Prostate gland (tissue), 2 donors: Measurements from ENCODE around the gene RELT. TPM values are rescaled to one million over a fixed set of nuclear protein-coding genes. Genes with fewer than 3 reads are reported as not detected.

ENCODE experiments used
- DNase-seq: peaks from one replicate; pipeline ENCODE4 v3.0.0-alpha.2; 2019; ENCODE audit warnings: low spot score
- H3K27ac ChIP-seq, 2 donors: fragments of 200-600 bp; sonication (generic); 2 replicates each; pipeline ENCODE4 v1.5.1; 2017 to 2019
- H3K27me3 ChIP-seq: fragments of 200-600 bp; sonication (generic); replicated peaks from 2 replicates; pipeline ENCODE4 v1.5.1; 2019; ENCODE audit not compliant: insufficient read depth
- H3K36me3 ChIP-seq, 2 donors: fragments of 200-600 bp; sonication (generic); 1 replicate in 1 of 2; 2 replicates in 1 of 2; pipeline versions ENCODE4 v1.5.1 to v1.8.1; 2017 to 2019
- H3K4me1 ChIP-seq: fragments of 200-600 bp; sonication (generic); replicated peaks from 2 replicates; pipeline ENCODE4 v1.5.1; 2019
- H3K4me3 ChIP-seq, 2 donors: fragments of 200-600 bp; sonication (generic); 2 replicates each; pipeline ENCODE4 v1.5.1; 2017 to 2019
- H3K9me3 ChIP-seq: fragments of 200-600 bp; sonication (generic); 2 replicates; pipeline ENCODE4 v1.5.1; 2017
- POLR2A ChIP-seq: fragments of 450-650 bp; IDR thresholded peaks from one replicate; pipeline ENCODE4 v1.6.1; 2016; ENCODE audit warnings: antibody characterized with exemption, mild to moderate bottlenecking
- POLR2AphosphoS5 ChIP-seq: sonication (generic); formaldehyde crosslinking; IDR thresholded peaks from one replicate; pipeline ENCODE4 v1.6.1; 2017; ENCODE audit warnings: antibody characterized with exemption
- WGBS: methylation state at CpG from one replicate; pipeline ENCODE4 v1.1.5; 2018; 5-methylcytosine and 5-hydroxymethylcytosine counted together
- intact Hi-C: fragments of 100-400 bp; cut with DNase I; formaldehyde crosslinking; loops from one replicate; pipeline ENCODE4 v1.14.2; 2022
- total RNA-seq, 2 donors: library from RNA; depleted of rRNA; stranded (reverse); fragments of >200 nt; gene quantifications; one replicate each; pipeline ENCODE4 v1.1.0, GENCODE V29; 2016
- TF ChIP-seq, protein P1 (sequence below), 4 experiments: fragments of 200-600 bp in 2 of 4; fragments of 450-650 bp in 2 of 4; sonication (generic) in 2 of 4; IDR thresholded peaks; 1 replicate in 3 of 4; 2 replicates in 1 of 4; pipeline ENCODE4 v1.5.1; 2016 to 2019; ENCODE audit warnings: antibody characterized with exemption in 4 of 4, mild to moderate bottlenecking in 2 of 4, moderate library complexity in 2 of 4

Gene RELT
- total RNA-seq, 2 donors from 2014 or later, result 0.96 to 10.3 TPM

GRCh38 chr11:73355109-73355508, 21.1 kb upstream of the RELT start:
- Histone ChIP-seq H3K27me3 (no peaks in the 10 kb centered on the region), H3K9me3 (no peaks in the 10 kb centered on the region), H3K4me1 (no peaks in the 10 kb centered on the region), H3K36me3 (peaks cover 3 to 14% of the 10 kb centered on the region in 2 donors), H3K4me3 (no peak overlapping the region), H3K27ac (no peak overlapping the region)
- DNase-seq, result no peak
- intact Hi-C loops, result no loop called here
- WGBS, result 87% methylated on average over 4 of the region's 4 CpGs
- TF ChIP-seq, protein P1, sequence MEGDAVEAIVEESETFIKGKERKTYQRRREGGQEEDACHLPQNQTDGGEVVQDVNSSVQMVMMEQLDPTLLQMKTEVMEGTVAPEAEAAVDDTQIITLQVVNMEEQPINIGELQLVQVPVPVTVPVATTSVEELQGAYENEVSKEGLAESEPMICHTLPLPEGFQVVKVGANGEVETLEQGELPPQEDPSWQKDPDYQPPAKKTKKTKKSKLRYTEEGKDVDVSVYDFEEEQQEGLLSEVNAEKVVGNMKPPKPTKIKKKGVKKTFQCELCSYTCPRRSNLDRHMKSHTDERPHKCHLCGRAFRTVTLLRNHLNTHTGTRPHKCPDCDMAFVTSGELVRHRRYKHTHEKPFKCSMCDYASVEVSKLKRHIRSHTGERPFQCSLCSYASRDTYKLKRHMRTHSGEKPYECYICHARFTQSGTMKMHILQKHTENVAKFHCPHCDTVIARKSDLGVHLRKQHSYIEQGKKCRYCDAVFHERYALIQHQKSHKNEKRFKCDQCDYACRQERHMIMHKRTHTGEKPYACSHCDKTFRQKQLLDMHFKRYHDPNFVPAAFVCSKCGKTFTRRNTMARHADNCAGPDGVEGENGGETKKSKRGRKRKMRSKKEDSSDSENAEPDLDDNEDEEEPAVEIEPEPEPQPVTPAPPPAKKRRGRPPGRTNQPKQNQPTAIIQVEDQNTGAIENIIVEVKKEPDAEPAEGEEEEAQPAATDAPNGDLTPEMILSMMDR (IDR thresholded peaks at IDR 0.05), result no peak
- TF ChIP-seq POLR2AphosphoS5 (no peak), POLR2A (no peak)

DNA sequence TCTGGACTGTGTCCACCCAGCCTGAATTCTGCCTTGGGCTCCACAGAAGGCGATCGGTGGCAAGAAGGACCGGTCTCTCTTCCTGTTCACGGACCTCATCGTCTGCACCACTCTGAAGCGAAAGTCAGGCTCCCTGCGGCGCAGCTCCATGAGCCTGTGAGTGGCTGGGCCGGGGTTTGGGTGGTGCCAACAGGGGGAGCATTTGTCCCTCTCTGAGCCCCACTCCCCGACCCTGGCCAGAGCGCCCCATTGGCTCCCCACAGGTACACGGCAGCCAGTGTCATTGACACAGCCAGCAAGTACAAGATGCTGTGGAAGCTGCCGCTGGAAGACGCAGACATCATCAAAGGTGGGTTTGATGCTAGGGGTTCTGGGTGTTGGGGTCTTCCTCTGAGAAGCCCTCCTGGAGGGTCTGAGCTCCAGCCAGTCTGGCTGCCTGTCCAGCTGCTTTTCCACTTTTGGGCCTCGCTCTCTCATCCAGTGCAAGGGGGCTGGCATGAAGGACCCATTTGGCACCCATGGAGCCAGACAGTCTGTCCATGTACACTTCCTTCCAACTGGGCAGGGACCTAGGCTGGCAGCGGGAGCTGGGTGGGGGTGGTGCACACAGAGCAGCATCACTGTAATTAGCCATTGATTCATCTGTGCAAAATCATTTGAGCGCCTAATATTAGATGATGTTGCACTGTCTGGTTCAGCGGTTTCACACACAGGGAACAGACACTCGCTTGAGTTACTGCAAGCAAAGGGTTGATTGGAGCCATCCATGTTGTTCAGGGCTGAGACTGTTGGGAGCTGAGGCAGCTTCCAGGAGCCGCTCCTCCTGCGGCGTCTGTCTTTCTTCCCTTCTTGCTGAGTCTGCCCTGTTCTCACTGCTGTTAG, 19.0 kb upstream of the RELT start:
- H3K27ac ChIP-seq, result no peak overlapping the region
- H3K4me1 ChIP-seq, result no peaks in the 10 kb centered on the region
- no peaks in the 10 kb centered on the region for H3K9me3 ChIP-seq
- WGBS, result 91% methylated on average over 22 of the region's 22 CpGs
- H3K36me3 ChIP-seq, result peaks cover 9 to 23% of the 10 kb centered on the region in 2 donors
- no peaks in the 10 kb centered on the region for H3K27me3 ChIP-seq
- TF ChIP-seq POLR2AphosphoS5, result no peak
- no peak for TF ChIP-seq POLR2A
- TF ChIP-seq, protein P1 (IDR thresholded peaks at IDR 0.05), result no peak
- intact Hi-C loops, result no loop called here
- H3K4me3 ChIP-seq, result no peak overlapping the region
- no peak for DNase-seq

DNA sequence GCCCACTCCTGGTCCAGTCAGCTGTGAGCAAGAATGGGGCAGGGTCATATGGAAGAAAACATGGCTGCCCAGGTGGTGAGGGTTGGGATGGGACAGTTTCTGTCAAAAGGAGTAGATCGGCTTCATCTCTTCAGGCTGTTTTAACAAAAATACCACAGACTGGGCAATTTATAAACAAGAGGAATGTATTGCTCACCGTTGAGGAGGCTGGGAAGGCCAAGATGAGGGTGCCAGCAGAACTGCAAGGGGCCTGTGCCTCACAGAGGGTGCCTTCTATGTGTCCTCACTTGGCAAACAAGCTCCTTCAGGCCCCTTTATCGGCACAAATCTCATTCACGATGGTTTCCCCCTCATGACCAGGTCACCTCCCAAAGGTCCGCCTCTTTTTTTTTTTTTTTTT, 18.1 kb upstream of the RELT start:
- WGBS, result 64% methylated on average over 5 of the region's 5 CpGs
- H3K4me1 ChIP-seq, result no peaks in the 10 kb centered on the region
- intact Hi-C loops, result no loop called here
- no peak overlapping the region for H3K4me3 ChIP-seq
- peaks cover 10 to 29% of the 10 kb centered on the region in 2 donors for H3K36me3 ChIP-seq
- no peak overlapping the region for H3K27ac ChIP-seq
- H3K9me3 ChIP-seq, result no peaks in the 10 kb centered on the region
- H3K27me3 ChIP-seq, result no peaks in the 10 kb centered on the region
- TF ChIP-seq POLR2A, result no peak
- TF ChIP-seq, protein P1 (IDR thresholded peaks at IDR 0.05), result no peak
- no peak for TF ChIP-seq POLR2AphosphoS5
- DNase-seq, result no peak

GRCh38 chr11:73359341-73359740, 16.9 kb upstream of the RELT start:
- H3K27me3 ChIP-seq, result no peaks in the 10 kb centered on the region
- H3K4me1 ChIP-seq, result no peaks in the 10 kb centered on the region
- peaks cover 20 to 36% of the 10 kb centered on the region in 2 donors for H3K36me3 ChIP-seq
- no peak overlapping the region for H3K4me3 ChIP-seq
- intact Hi-C loops, result no loop called here
- H3K27ac ChIP-seq, result no peak overlapping the region
- TF ChIP-seq POLR2AphosphoS5, result no peak
- TF ChIP-seq POLR2A, result no peak
- no peak for DNase-seq
- 83% methylated on average over 11 of the region's 11 CpGs for WGBS
- H3K9me3 ChIP-seq, result no peaks in the 10 kb centered on the region

DNA sequence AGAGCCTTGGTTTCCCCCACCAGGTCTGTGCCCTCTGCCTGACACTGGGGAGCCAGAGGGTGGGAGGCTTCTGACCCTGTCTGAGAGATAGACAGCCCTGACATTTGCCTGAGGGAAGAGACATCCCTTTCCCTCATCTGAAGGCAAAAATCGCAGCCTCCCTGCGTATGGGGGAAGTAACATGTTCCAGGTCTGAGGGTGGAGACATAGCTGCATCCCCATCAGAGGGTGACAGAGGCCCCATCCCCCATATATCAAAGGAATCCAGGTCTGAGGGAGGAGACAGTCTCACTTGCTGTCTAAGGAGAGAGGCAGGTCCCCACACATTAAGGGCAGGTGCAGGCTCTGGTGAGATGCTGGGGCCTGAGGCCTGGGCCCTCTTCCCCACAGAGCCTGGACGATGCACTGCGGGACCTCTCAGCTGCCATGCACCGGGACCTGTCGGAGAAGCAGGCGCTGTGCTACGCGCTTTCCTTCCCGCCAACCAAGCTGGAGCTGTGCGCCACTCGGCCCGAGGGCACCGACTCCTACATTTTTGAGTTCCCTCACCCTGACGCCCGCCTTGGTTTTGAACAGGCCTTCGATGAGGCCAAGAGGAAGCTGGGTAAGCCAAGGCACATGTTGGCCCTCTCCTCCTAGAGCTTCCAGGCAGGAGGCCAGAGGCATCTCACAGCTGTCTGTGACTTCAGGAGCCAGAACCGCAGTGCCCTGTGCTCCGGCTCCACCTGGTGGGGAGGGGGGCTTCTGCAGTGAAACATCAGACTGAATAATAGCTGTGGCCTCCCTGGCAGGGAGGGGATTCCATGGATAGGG, 16.1 kb upstream of the RELT start:
- no peak for DNase-seq
- no peaks in the 10 kb centered on the region for H3K4me1 ChIP-seq
- intact Hi-C loops, result no loop called here
- peaks cover 20 to 36% of the 10 kb centered on the region in 2 donors for H3K36me3 ChIP-seq
- H3K4me3 ChIP-seq, result no peak overlapping the region
- 79% methylated on average over 17 of the region's 19 CpGs for WGBS
- no peaks in the 10 kb centered on the region for H3K27me3 ChIP-seq
- H3K27ac ChIP-seq, result no peak overlapping the region
- no peaks in the 10 kb centered on the region for H3K9me3 ChIP-seq
- no peak for TF ChIP-seq POLR2A
- no peak for TF ChIP-seq POLR2AphosphoS5
- TF ChIP-seq, protein P1 (IDR thresholded peaks at IDR 0.05), result no peak
